Measurements from ENCODE around the gene PKP1. TPM values are rescaled to one million over a fixed set of nuclear protein-coding genes. Genes with fewer than 3 reads are reported as not detected.

PKP1 gene
- total and polyA plus RNA-seq, 2 donors (not counting 3 experiments of a cell fraction or from before 2014, with no cell fraction given) = 0.01 TPM; not detected in 1

DNA sequence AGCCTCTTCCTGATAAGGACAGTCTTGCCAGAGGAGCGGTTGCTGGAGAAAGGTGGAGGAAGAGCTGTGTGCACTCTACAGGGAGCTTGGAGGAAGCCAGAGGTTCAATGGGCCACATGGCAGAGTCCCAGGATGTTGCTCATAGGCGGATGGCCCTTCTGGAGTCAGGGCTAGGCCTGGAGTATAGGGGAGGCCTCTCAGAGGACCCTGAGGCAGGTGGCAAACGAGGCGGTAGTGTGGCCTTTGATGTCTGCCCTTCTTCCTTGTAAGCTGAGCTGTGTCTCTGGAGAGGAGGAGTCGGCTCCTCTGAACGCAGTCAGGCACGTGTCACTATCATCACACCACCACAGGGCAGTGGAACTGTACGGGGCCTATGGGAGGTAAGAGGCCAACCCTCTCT, 8.6 kb downstream of the PKP1 start:
- Histone ChIP-seq H3K36me3 (ENCODE audit: control insufficient read depth in 2 of 2, extremely low read depth in 1 of 2, insufficient read depth in 2 of 2, low read length in 2 of 2) (no peaks in the 10 kb centered on the region), H3K9me3 (replicated peaks; ENCODE audit: control insufficient read depth, insufficient read depth, low read length) (no peaks in the 10 kb centered on the region), H4K20me1 (replicated peaks; ENCODE audit: control insufficient read depth, extremely low read depth, insufficient read depth, low read length) (no peaks in the 10 kb centered on the region), H3K27me3 (ENCODE audit: control insufficient read depth in 2 of 2, insufficient read depth in 2 of 2, low read length in 2 of 2) (peaks cover 11% of the 10 kb centered on the region in 2 experiments), H3K4me1 (ENCODE audit: control insufficient read depth, extremely low read depth, insufficient read depth, low read length) (no peaks in the 10 kb centered on the region), H3K9ac (replicated peaks; ENCODE audit: extremely low read depth, insufficient read depth, low read length) (no peak overlapping the region), H3K9me1 (replicated peaks; ENCODE audit: control insufficient read depth, extremely low read depth, insufficient read depth, low read length) (no peaks in the 10 kb centered on the region), H3K4me3 (replicated peaks in 1 of 3; ENCODE audit: insufficient read depth in 1 of 3, low read depth in 1 of 3, low read length in 3 of 3) (no peak overlapping the region), H3K27ac (ENCODE audit: insufficient read depth, low read depth, low read length) (no peak overlapping the region), H3K79me2 (ENCODE audit: control insufficient read depth, insufficient read depth, low read length) (no peaks in the 10 kb centered on the region), H2AFZ (ENCODE audit: low read depth, low read length) (no peak overlapping the region), H3K4me2 (ENCODE audit: insufficient read depth, low read length) (no peak overlapping the region)
- TF ChIP-seq MYC (IDR thresholded peaks at IDR 0.05; ENCODE audit: low read depth, low read length) = no peak
- TF ChIP-seq, protein P1, sequence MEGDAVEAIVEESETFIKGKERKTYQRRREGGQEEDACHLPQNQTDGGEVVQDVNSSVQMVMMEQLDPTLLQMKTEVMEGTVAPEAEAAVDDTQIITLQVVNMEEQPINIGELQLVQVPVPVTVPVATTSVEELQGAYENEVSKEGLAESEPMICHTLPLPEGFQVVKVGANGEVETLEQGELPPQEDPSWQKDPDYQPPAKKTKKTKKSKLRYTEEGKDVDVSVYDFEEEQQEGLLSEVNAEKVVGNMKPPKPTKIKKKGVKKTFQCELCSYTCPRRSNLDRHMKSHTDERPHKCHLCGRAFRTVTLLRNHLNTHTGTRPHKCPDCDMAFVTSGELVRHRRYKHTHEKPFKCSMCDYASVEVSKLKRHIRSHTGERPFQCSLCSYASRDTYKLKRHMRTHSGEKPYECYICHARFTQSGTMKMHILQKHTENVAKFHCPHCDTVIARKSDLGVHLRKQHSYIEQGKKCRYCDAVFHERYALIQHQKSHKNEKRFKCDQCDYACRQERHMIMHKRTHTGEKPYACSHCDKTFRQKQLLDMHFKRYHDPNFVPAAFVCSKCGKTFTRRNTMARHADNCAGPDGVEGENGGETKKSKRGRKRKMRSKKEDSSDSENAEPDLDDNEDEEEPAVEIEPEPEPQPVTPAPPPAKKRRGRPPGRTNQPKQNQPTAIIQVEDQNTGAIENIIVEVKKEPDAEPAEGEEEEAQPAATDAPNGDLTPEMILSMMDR (IDR thresholded peaks at IDR 0.05; ENCODE audit: extremely low read depth in 1 of 2, insufficient read depth in 1 of 2, low read depth in 1 of 2, low read length in 2 of 2) = no peak
- no peak for TF ChIP-seq GATA2 (IDR thresholded peaks at IDR 0.05; ENCODE audit: insufficient read depth, insufficient read length, low read depth, low read length)
- TF ChIP-seq, protein P2, sequence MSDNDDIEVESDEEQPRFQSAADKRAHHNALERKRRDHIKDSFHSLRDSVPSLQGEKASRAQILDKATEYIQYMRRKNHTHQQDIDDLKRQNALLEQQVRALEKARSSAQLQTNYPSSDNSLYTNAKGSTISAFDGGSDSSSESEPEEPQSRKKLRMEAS (IDR thresholded peaks at IDR 0.05; ENCODE audit: insufficient read depth, insufficient read length) = no peak
- no peak for TF ChIP-seq EZH2 (IDR thresholded peaks at IDR 0.05; ENCODE audit: borderline replicate concordance, low read depth, low read length, severe bottlenecking)
- no peak for TF ChIP-seq FOS (IDR thresholded peaks at IDR 0.05; ENCODE audit: borderline replicate concordance, insufficient read depth, low read length)
- BruUV-seq (replicated peaks) = no TSS peak
- FAIRE-seq (no peak), DNase-seq (ENCODE audit: low read depth, low spot score) (no peak)
- ChIA-PET POLR2A (no interaction called here), CTCF (no interaction called here)
- dilution Hi-C loops (cut with MboI; ENCODE audit: extremely low pct_ligation_motif_present, low sequenced_read_pairs) = no loop called here
- intact Hi-C loops (cut with micrococcal nuclease) = no loop called here
